Globus pallidus (tissue), 1 donor: Measurements from ENCODE around the gene COL25A1.
"Not testable (repeated sequence)": the region's sequence is repeated elsewhere in the genome, so short reads cannot be mapped to it uniquely, and the experiment has no call there.

ENCODE experiments used
- DNase-seq: peaks from one replicate; pipeline ENCODE4 v3.0.0-alpha.2; 2015; ENCODE audit warnings: low spot score

COL25A1 gene

GRCh38 chr4:108906866-108907367 lies 395.5 kb downstream of the COL25A1 start:
- DNase-seq, result no peak

GRCh38 chr4:108906006-108906405 lies 396.5 kb downstream of the COL25A1 start:
- DNase-seq, result no peak

GRCh38 chr4:108903464-108904221 lies 398.8 kb downstream of the COL25A1 start:
- no peak for DNase-seq

GRCh38 chr4:108902769-108903168 lies 399.7 kb downstream of the COL25A1 start:
- no peak for DNase-seq

GRCh38 chr4:108901291-108901690 lies 401.2 kb downstream of the COL25A1 start:
- no peak for DNase-seq

- DNase-seq, result no peak
Measured at GRCh38 chr4:108900018-108900580, 402.4 kb downstream of the COL25A1 start.

- no peak for DNase-seq
Measured at GRCh38 chr4:108893468-108893867, 409.0 kb downstream of the COL25A1 start.

GRCh38 chr4:108891896-108892590 lies 410.4 kb downstream of the COL25A1 start:
- no peak for DNase-seq

GRCh38 chr4:108890484-108890881 lies 412.0 kb downstream of the COL25A1 start:
- DNase-seq, result no peak

- DNase-seq, result no peak
Measured at GRCh38 chr4:108889696-108890483, 412.6 kb downstream of the COL25A1 start.

GRCh38 chr4:108888769-108889168 lies 413.7 kb downstream of the COL25A1 start:
- DNase-seq, result no peak

GRCh38 chr4:108887034-108887433 lies 415.4 kb downstream of the COL25A1 start:
- DNase-seq, result no peak

GRCh38 chr4:108885211-108885610 lies 417.2 kb downstream of the COL25A1 start:
- DNase-seq, result no peak

GRCh38 chr4:108884596-108884995 lies 417.9 kb downstream of the COL25A1 start:
- no peak for DNase-seq

- DNase-seq, result no peak
Measured at GRCh38 chr4:108881986-108882385, 420.5 kb downstream of the COL25A1 start.

- DNase-seq, result no peak
Measured at GRCh38 chr4:108881190-108881589, 421.3 kb downstream of the COL25A1 start.

GRCh38 chr4:108878806-108879205 lies 423.7 kb downstream of the COL25A1 start:
- DNase-seq, result no peak

- no peak for DNase-seq
Measured at GRCh38 chr4:108877821-108878220, 424.6 kb downstream of the COL25A1 start.

GRCh38 chr4:108874806-108875205 lies 427.7 kb downstream of the COL25A1 start:
- no peak for DNase-seq

GRCh38 chr4:108869970-108870369 lies 432.5 kb downstream of the COL25A1 start:
- DNase-seq, result not testable (repeated sequence)

GRCh38 chr4:108868606-108869227 lies 433.7 kb downstream of the COL25A1 start:
- no peak for DNase-seq

GRCh38 chr4:108867476-108867875 lies 435.0 kb downstream of the COL25A1 start:
- no peak for DNase-seq
